ENCODE results near the gene SORL1.

DNA sequence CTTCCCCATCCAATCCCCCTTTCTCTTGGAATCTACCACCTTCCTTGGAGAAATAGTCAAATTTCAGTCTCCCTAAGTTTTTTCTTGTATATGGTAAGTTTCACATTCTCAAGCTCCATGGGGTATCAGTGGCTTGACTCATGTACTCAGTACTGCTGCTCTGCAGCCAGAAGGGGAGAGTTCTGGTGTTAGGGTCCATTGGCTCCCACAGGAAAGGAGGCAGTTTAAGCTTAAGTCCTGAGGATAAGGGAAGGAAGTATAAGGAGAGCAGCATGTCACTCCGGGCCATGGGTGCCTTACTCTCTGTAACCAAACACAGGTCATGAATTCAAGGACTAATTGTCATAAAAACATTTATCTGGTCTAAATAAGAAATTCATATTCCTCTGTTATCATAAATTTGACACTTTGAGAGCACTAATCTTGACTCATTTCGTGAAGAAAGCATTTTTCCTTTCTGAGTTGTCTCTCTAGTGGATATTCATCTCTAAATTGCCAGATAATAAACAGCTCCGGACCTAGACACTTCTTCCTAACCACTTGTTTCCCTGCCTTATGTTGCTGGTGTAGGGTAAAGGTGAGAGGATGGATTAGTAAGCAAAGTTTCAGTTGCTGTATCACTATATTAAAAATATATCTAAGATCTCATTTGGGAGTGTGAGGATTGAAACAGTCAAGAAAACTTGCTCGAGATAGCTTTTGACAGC, 20.1 kb upstream of the SORL1 start:
- TF ChIP-seq, protein P1, sequence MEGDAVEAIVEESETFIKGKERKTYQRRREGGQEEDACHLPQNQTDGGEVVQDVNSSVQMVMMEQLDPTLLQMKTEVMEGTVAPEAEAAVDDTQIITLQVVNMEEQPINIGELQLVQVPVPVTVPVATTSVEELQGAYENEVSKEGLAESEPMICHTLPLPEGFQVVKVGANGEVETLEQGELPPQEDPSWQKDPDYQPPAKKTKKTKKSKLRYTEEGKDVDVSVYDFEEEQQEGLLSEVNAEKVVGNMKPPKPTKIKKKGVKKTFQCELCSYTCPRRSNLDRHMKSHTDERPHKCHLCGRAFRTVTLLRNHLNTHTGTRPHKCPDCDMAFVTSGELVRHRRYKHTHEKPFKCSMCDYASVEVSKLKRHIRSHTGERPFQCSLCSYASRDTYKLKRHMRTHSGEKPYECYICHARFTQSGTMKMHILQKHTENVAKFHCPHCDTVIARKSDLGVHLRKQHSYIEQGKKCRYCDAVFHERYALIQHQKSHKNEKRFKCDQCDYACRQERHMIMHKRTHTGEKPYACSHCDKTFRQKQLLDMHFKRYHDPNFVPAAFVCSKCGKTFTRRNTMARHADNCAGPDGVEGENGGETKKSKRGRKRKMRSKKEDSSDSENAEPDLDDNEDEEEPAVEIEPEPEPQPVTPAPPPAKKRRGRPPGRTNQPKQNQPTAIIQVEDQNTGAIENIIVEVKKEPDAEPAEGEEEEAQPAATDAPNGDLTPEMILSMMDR (IDR thresholded peaks at IDR 0.05; ENCODE audit: low read length) = no peak
- TF ChIP-seq EZH2 (IDR thresholded peaks at IDR 0.05; ENCODE audit: borderline replicate concordance, low read length) = no peak
